ENCODE results near the gene MUCL3. TPM values are rescaled to one million over a fixed set of nuclear protein-coding genes. Genes with fewer than 3 reads are reported as not detected.

The MUCL3 gene
- polyA plus RNA-seq, 1 donor (not counting 4 experiments of a cell fraction or from before 2014, with no cell fraction given) = not detected

GRCh38 chr6:30917487-30917886 is 23.3 kb upstream of the MUCL3 start:
- H3K36me3 ChIP-seq (ENCODE audit: control insufficient read depth in 2 of 2, extremely low read depth in 1 of 2, insufficient read depth in 2 of 2, low read length in 2 of 2) = peaks cover 13 to 30% of the 10 kb centered on the region in 2 experiments
- TF ChIP-seq EZH2 (IDR thresholded peaks at IDR 0.05; ENCODE audit: low read length) (no peak), CTCF (optimal IDR thresholded peaks at IDR 0.05 in 1 of 3, IDR thresholded peaks at IDR 0.05 in 1 of 3, conservative IDR thresholded peaks at IDR 0.05 in 1 of 3; ENCODE audit: extremely low read depth in 1 of 3, insufficient read depth in 2 of 3, low read length in 3 of 3) (no peak)
- H3K9me1 ChIP-seq (ENCODE audit: control insufficient read depth, extremely low read depth, insufficient read depth, low read length) = no peaks in the 10 kb centered on the region
- H3K9me3 ChIP-seq (ENCODE audit: control insufficient read depth, low read depth, low read length) = no peaks in the 10 kb centered on the region
- H3K4me1 ChIP-seq (ENCODE audit: control insufficient read depth, extremely low read depth, insufficient read depth, low read length) = peaks cover 31% of the 10 kb centered on the region
- DNase-seq (ENCODE audit: low read depth, low spot score) = no peak
- dilution Hi-C loops (cut with MboI; ENCODE audit: extremely low pct_ligation_motif_present, low sequenced_read_pairs) = no loop called here
- H3K27me3 ChIP-seq (ENCODE audit: control insufficient read depth, extremely low read depth, insufficient read depth, low read length) = no peaks in the 10 kb centered on the region
- H3K4me2 ChIP-seq (ENCODE audit: control insufficient read depth, extremely low read depth, insufficient read depth, low read depth, low read length) = no peak overlapping the region
- H2AFZ ChIP-seq (ENCODE audit: control insufficient read depth, low read length) = no peak overlapping the region
- H3K27ac ChIP-seq (ENCODE audit: control insufficient read depth, insufficient read depth, low read length) = no peak overlapping the region
- no peaks in the 10 kb centered on the region for H4K20me1 ChIP-seq (ENCODE audit: control insufficient read depth, extremely low read depth, insufficient read depth, low read length)
- H3K4me3 ChIP-seq (ENCODE audit: control insufficient read depth in 2 of 3, extremely low read depth in 1 of 3, insufficient read depth in 2 of 3, low read depth in 1 of 3, low read length in 3 of 3) = no peak overlapping the region
- H3K9ac ChIP-seq (ENCODE audit: control insufficient read depth, extremely low read depth, insufficient read depth, low read length) = no peak overlapping the region
- no peaks in the 10 kb centered on the region for H3K79me2 ChIP-seq (ENCODE audit: control insufficient read depth, insufficient read depth, low read length)
- FAIRE-seq = no peak

- Histone ChIP-seq H3K36me3 (ENCODE audit: control insufficient read depth in 2 of 2, extremely low read depth in 1 of 2, insufficient read depth in 2 of 2, low read length in 2 of 2) (peaks cover 15 to 28% of the 10 kb centered on the region in 2 experiments), H3K27ac (ENCODE audit: control insufficient read depth, insufficient read depth, low read length) (no peak overlapping the region)
- dilution Hi-C loops (cut with MboI; ENCODE audit: extremely low pct_ligation_motif_present, low sequenced_read_pairs) = no loop called here
Observed at GRCh38 chr6:30918670-30919069, 22.1 kb upstream of the MUCL3 start.

More at GRCh38 chr6:30918670-30919069, 22.1 kb upstream of the MUCL3 start:
- Histone ChIP-seq H3K9me3 (ENCODE audit: control insufficient read depth, low read depth, low read length) (no peaks in the 10 kb centered on the region), H3K79me2 (ENCODE audit: control insufficient read depth, insufficient read depth, low read length) (no peaks in the 10 kb centered on the region), H3K27me3 (ENCODE audit: control insufficient read depth, extremely low read depth, insufficient read depth, low read length) (no peaks in the 10 kb centered on the region), H2AFZ (ENCODE audit: control insufficient read depth, low read length) (no peak overlapping the region), H4K20me1 (ENCODE audit: control insufficient read depth, extremely low read depth, insufficient read depth, low read length) (no peaks in the 10 kb centered on the region), H3K4me1 (ENCODE audit: control insufficient read depth, extremely low read depth, insufficient read depth, low read length) (peaks cover 30% of the 10 kb centered on the region), H3K9me1 (ENCODE audit: control insufficient read depth, extremely low read depth, insufficient read depth, low read length) (no peaks in the 10 kb centered on the region), H3K4me2 (ENCODE audit: control insufficient read depth, extremely low read depth, insufficient read depth, low read depth, low read length) (no peak overlapping the region), H3K9ac (ENCODE audit: control insufficient read depth, extremely low read depth, insufficient read depth, low read length) (no peak overlapping the region), H3K4me3 (ENCODE audit: control insufficient read depth in 2 of 3, extremely low read depth in 1 of 3, insufficient read depth in 2 of 3, low read depth in 1 of 3, low read length in 3 of 3) (no peak overlapping the region)
- FAIRE-seq = no peak
- DNase-seq (ENCODE audit: low read depth, low spot score) = no peak
- TF ChIP-seq EZH2 (IDR thresholded peaks at IDR 0.05; ENCODE audit: low read length) (no peak), CTCF (optimal IDR thresholded peaks at IDR 0.05 in 1 of 3, IDR thresholded peaks at IDR 0.05 in 1 of 3, conservative IDR thresholded peaks at IDR 0.05 in 1 of 3; ENCODE audit: extremely low read depth in 1 of 3, insufficient read depth in 2 of 3, low read length in 3 of 3) (no peak)

Data from keratinocyte (primary cell).